ENCODE results near the gene FUT2. TPM values are rescaled to one million over a fixed set of nuclear protein-coding genes. Genes with fewer than 3 reads are reported as not detected.

Gene FUT2
- total RNA-seq, 4 donors from 2014 or later: 32.5 to 68.6 (median 55.1) TPM

GRCh38 chr19:48722196-48722708 lies 26.5 kb downstream of the FUT2 start:
- no peaks in the 10 kb centered on the region for H3K36me3 ChIP-seq
- WGBS, 2 donors (ENCODE audit: low coverage in 1 of 2): 36 to 74% methylated on average over 3 to 11 of the region's 11 CpGs
- no peak overlapping the region for H3K4me3 ChIP-seq
- TF ChIP-seq POLR2A (IDR thresholded peaks at IDR 0.05): no peak
- TF ChIP-seq POLR2AphosphoS5 (IDR thresholded peaks at IDR 0.05): no peak
- no peak for TF ChIP-seq EP300 (IDR thresholded peaks at IDR 0.05; ENCODE audit: low read depth)
- TF ChIP-seq, protein P1, sequence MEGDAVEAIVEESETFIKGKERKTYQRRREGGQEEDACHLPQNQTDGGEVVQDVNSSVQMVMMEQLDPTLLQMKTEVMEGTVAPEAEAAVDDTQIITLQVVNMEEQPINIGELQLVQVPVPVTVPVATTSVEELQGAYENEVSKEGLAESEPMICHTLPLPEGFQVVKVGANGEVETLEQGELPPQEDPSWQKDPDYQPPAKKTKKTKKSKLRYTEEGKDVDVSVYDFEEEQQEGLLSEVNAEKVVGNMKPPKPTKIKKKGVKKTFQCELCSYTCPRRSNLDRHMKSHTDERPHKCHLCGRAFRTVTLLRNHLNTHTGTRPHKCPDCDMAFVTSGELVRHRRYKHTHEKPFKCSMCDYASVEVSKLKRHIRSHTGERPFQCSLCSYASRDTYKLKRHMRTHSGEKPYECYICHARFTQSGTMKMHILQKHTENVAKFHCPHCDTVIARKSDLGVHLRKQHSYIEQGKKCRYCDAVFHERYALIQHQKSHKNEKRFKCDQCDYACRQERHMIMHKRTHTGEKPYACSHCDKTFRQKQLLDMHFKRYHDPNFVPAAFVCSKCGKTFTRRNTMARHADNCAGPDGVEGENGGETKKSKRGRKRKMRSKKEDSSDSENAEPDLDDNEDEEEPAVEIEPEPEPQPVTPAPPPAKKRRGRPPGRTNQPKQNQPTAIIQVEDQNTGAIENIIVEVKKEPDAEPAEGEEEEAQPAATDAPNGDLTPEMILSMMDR (IDR thresholded peaks at IDR 0.05): no peak
- intact Hi-C loops (cut with DNase I; ENCODE audit: low total_unique reads) (no loop called here), in situ Hi-C loops (cut with MboI; ENCODE audit: low pct_ligation_motif_present in 1 of 4, low pct_unique_long_range_greater_than_20kb in 1 of 4, low sequenced_read_pairs in 3 of 4) (no loop called here)
- peaks cover 4 to 23% (median 7%) of the 10 kb centered on the region in 4 donors for H3K4me1 ChIP-seq
- H3K27ac ChIP-seq: no peak overlapping the region
- H3K27me3 ChIP-seq: no peaks in the 10 kb centered on the region
- no peak for DNase-seq
- H3K9me3 ChIP-seq: no peaks in the 10 kb centered on the region

GRCh38 chr19:48724796-48725753 lies 29.3 kb downstream of the FUT2 start:
- Histone ChIP-seq H3K36me3 (no peaks in the 10 kb centered on the region), H3K4me1 (peaks cover 3 to 16% (median 5%) of the 10 kb centered on the region in 4 donors), H3K9me3 (no peaks in the 10 kb centered on the region), H3K4me3 (no peak overlapping the region), H3K27me3 (no peaks in the 10 kb centered on the region), H3K27ac (peak overlapping the region; percentile 26 to 60 (median 54))
- in situ Hi-C loops (cut with MboI; ENCODE audit: low pct_ligation_motif_present in 1 of 4, low pct_unique_long_range_greater_than_20kb in 1 of 4, low sequenced_read_pairs in 3 of 4) (no loop called here), intact Hi-C loops (cut with DNase I; ENCODE audit: low total_unique reads) (no loop called here)
- peak; percentile 39 for DNase-seq
- whole genome bisulfite sequencing, 2 donors (ENCODE audit: low coverage in 1 of 2): 31 to 51% methylated on average over 6 to 11 of the region's 11 CpGs
- TF ChIP-seq, protein P1 (IDR thresholded peaks at IDR 0.05): no peak
- TF ChIP-seq POLR2AphosphoS5 (IDR thresholded peaks at IDR 0.05) (peak in 2 of 3 donors; percentile 17 to 27), POLR2A (IDR thresholded peaks at IDR 0.05) (no peak), EP300 (IDR thresholded peaks at IDR 0.05; ENCODE audit: low read depth) (peak; percentile 4)

DNA sequence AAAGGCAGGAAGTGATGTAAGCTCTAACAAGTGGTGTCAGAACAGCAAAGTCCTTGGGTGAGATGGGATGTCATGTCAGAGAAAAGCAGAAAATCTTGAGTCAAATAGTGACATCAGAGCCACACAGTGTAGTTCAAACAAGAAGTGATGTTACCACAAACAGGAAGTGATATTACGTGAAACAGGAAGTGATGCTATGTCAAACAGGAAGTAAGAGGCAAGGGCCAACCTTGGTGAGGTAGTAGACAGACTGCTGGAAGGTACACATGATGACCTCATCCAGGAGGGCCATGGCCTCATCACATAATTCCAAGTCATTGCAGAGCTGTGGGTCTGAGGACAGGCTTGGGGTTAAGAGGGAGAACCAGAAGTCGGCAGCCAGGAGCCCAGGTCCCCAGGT lies 30.8 kb downstream of the FUT2 start:
- no peak for TF ChIP-seq EP300 (IDR thresholded peaks at IDR 0.05; ENCODE audit: low read depth)
- TF ChIP-seq, protein P1 (IDR thresholded peaks at IDR 0.05): no peak
- TF ChIP-seq POLR2AphosphoS5 (IDR thresholded peaks at IDR 0.05): no peak
- TF ChIP-seq POLR2A (IDR thresholded peaks at IDR 0.05): no peak
- intact Hi-C loops (cut with DNase I; ENCODE audit: low total_unique reads) (no loop called here), in situ Hi-C loops (cut with MboI; ENCODE audit: low pct_ligation_motif_present in 1 of 4, low pct_unique_long_range_greater_than_20kb in 1 of 4, low sequenced_read_pairs in 3 of 4) (no loop called here)
- no peaks in the 10 kb centered on the region for H3K36me3 ChIP-seq
- H3K27ac ChIP-seq: peak overlapping the region in 2 of 4 donors; percentile 50 to 60
- DNase-seq: no peak
- H3K4me1 ChIP-seq: peaks cover 0 to 8% (median 0%) of the 10 kb centered on the region in 4 donors
- H3K27me3 ChIP-seq: peaks cover 6% of the 10 kb centered on the region
- 67 to 73% methylated on average over 1 to 2 of the region's 2 CpGs for WGBS, 2 donors (ENCODE audit: low coverage in 1 of 2)
- no peak overlapping the region for H3K4me3 ChIP-seq
- no peaks in the 10 kb centered on the region for H3K9me3 ChIP-seq

- no peak for DNase-seq
- Histone ChIP-seq H3K27me3 (peaks cover 6% of the 10 kb centered on the region), H3K27ac (peak overlapping the region in 1 of 4 donors; percentile 65), H3K36me3 (no peaks in the 10 kb centered on the region), H3K4me3 (peak overlapping the region in 1 of 4 donors; percentile 16), H3K4me1 (peaks cover 0 to 8% (median 0%) of the 10 kb centered on the region in 4 donors), H3K9me3 (no peaks in the 10 kb centered on the region)
- WGBS, 2 donors (ENCODE audit: low coverage in 1 of 2): 74 to 87% methylated on average over 6 to 40 of the region's 77 CpGs
- TF ChIP-seq POLR2A (IDR thresholded peaks at IDR 0.05) (no peak), EP300 (IDR thresholded peaks at IDR 0.05; ENCODE audit: low read depth) (no peak), POLR2AphosphoS5 (IDR thresholded peaks at IDR 0.05) (no peak)
- TF ChIP-seq, protein P1 (IDR thresholded peaks at IDR 0.05): peak in 1 of 5 experiments; percentile 9
- in situ Hi-C loops (cut with MboI; ENCODE audit: low pct_ligation_motif_present in 1 of 4, low pct_unique_long_range_greater_than_20kb in 1 of 4, low sequenced_read_pairs in 3 of 4): no loop called here
- intact Hi-C loops (cut with DNase I; ENCODE audit: low total_unique reads): no loop called here
These were observed 33.3 kb downstream of the FUT2 start for GRCh38 chr19:48728911-48729664.
